GM12878 (cell line): Measurements from ENCODE around the gene MEN1.

Experiments used
- CHD2 ChIP-seq: IDR thresholded peaks from 2 replicates; pipeline ENCODE4 v1.6.1; 2011; ENCODE audit warnings: low read depth, low read length, improper control_type of control experiment, borderline replicate concordance
- MEF2B ChIP-seq: fragments of 450-650 bp; IDR thresholded peaks from 2 replicates; pipeline ENCODE4 v1.6.1; 2018; ENCODE audit warnings: mild to moderate bottlenecking, moderate library complexity; ENCODE audit not compliant: partially characterized antibody, poor library complexity, severe bottlenecking
- NFIC ChIP-seq: IDR thresholded peaks from 2 replicates; pipeline ENCODE4 v1.6.1; 2012; ENCODE audit warnings: low read depth, mild to moderate bottlenecking, inconsistent platforms, low read length, moderate library complexity
- TCF7 ChIP-seq: IDR thresholded peaks from 2 replicates; pipeline ENCODE4 v1.6.1; 2014; ENCODE audit warnings: antibody characterized with exemption, borderline replicate concordance
- ZNF622 ChIP-seq: fragments of 450-650 bp; IDR thresholded peaks from 2 replicates; pipeline ENCODE4 v1.6.1; 2017; ENCODE audit warnings: mild to moderate bottlenecking, inconsistent platforms
- TF ChIP-seq, protein P1 (sequence below), 3 experiments: IDR thresholded peaks in 2 of 3; conservative IDR thresholded peaks in 1 of 3; 2 replicates each; pipeline ENCODE4 v1.5.1; 2011; ENCODE audit warnings: low read depth in 3 of 3, low read length in 3 of 3, mild to moderate bottlenecking in 3 of 3, control low read depth in 2 of 3, moderate library complexity in 2 of 3, inconsistent platforms in 1 of 3, mixed read lengths in 1 of 3; ENCODE audit not compliant: control insufficient read depth in 2 of 3, insufficient read depth in 1 of 3; ENCODE audit errors: extremely low read depth in 1 of 3

DNA sequence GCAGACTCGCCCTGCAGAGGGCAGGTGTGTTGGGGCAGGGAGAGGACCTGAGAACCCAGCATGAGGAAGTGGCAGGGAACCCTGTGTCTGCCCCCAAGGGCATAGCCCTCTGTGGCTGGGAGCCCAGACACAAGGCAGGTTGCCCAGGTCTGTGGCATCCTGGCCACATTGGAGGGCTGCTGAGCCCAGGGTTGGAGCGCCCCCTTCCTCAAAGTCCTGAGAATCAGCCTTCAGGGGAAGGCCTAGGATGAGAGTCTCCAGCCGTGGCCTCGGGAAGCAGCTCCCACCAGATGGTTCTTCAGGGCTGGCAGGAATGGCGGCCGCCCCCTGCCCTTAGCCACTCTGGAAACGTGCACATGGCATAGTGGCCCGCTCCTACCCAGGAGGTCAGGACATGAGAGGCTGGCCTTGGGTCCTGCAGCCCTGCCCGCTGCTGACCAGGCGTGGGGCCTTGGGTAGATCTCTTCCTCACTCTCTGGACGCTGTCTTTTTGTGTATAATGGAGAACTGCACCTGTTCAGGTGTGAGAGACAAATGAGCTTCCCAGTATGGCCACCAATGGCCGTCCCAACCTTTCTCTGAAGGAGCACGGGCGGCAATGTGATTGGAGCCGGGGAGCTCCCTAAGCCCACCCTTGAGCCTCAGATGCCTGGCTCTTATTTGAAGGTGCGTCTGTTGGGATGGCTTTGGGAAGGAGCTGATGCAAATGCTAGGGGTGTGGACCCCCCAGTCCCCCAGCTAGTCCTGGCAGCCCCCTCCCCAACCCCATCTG, 38.7 kb upstream of the MEN1 start:
- TF ChIP-seq MEF2B: peak; percentile 72
- no peak for TF ChIP-seq TCF7
- TF ChIP-seq CHD2: 0 out of 2 replicates have a peak, but pooled peaks have one; percentile 35
- no peak for TF ChIP-seq NFIC
- no peak for TF ChIP-seq ZNF622
- TF ChIP-seq, protein P1, sequence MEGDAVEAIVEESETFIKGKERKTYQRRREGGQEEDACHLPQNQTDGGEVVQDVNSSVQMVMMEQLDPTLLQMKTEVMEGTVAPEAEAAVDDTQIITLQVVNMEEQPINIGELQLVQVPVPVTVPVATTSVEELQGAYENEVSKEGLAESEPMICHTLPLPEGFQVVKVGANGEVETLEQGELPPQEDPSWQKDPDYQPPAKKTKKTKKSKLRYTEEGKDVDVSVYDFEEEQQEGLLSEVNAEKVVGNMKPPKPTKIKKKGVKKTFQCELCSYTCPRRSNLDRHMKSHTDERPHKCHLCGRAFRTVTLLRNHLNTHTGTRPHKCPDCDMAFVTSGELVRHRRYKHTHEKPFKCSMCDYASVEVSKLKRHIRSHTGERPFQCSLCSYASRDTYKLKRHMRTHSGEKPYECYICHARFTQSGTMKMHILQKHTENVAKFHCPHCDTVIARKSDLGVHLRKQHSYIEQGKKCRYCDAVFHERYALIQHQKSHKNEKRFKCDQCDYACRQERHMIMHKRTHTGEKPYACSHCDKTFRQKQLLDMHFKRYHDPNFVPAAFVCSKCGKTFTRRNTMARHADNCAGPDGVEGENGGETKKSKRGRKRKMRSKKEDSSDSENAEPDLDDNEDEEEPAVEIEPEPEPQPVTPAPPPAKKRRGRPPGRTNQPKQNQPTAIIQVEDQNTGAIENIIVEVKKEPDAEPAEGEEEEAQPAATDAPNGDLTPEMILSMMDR (IDR thresholded peaks at IDR 0.05 in 2 of 3, conservative IDR thresholded peaks at IDR 0.05 in 1 of 3; ENCODE audit: control insufficient read depth in 2 of 3, extremely low read depth in 1 of 3, insufficient read depth in 1 of 3, low read depth in 3 of 3, low read length in 3 of 3): peak in 2 of 3 experiments; percentile 22; a peak in 2 of 6 replicates
